GM19438 (cell line): ENCODE data around the gene SAMSN1.

Source experiments
- ATAC-seq: cut with Tn5 transposase; IDR thresholded peaks from one replicate; pipeline ENCODE4 v1.9.1; 2021; ENCODE audit warnings: low read depth; ENCODE audit not compliant: unreplicated experiment

SAMSN1 gene

GRCh38 chr21:14491269-14491681, 54.8 kb downstream of the SAMSN1 start:
- ATAC-seq, result no peak

- ATAC-seq, result no peak
Measured at GRCh38 chr21:14488672-14489204, 57.4 kb downstream of the SAMSN1 start.

- ATAC-seq, result no peak
Measured at GRCh38 chr21:14487490-14488432, 58.4 kb downstream of the SAMSN1 start.

DNA sequence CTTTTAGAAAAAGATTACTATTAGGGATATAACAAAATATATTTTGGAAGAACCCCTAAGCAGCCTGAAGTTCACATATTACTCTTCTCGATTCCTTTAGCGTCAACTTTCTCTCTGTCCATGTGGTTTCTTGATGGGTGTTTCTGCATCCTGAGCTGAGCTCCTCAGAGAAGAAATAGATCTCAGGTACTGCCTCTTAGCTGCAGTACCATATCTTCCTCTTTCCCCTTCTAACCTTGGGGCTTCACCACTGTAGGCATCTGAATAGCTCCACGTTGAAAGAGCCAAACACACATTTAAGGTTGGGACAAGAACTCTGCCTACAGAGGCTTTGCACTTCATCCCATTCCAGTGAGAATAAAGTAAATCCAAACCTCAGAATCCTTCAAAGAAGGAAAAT, 59.2 kb downstream of the SAMSN1 start:
- ATAC-seq, result no peak

DNA sequence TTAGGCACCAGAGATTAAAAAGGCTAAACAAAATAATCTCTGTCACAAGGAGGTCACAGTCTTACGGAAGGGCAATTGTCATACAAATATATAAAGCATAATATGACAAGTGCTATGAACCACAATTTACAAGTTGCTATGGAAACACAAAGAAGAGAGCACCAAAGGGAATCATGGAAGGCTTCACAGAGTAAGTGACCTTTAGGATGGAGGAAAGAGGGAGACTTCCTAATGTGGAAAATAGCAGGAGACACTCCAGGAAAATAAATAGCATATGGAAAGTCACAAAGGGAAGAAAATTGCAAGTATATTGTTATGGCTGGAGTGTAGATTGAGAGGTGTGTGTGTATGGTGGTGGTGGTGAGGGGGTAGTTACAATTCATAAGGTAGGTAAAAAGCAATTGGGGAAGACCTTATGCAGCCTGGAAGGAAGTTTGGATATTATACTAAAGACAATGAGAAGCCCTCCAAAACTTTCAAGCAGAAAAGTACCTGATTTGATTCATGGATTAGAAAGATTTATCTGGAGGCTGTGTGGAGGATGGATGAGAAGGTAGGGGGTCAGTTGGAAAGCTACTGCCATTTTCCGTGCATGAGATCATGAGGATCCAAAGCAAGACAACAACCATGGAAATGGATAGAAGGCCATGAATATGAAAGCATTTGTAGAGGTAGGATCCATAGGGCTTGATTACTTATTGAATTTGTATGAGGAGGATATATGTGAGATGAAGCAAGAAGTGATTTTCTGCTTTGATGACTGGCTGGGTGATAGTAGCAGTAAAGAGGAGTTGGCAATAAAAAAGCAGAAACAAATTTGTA, 61.7 kb downstream of the SAMSN1 start:
- ATAC-seq, result no peak

GRCh38 chr21:14483296-14483695, 62.8 kb downstream of the SAMSN1 start:
- ATAC-seq, result no peak

DNA sequence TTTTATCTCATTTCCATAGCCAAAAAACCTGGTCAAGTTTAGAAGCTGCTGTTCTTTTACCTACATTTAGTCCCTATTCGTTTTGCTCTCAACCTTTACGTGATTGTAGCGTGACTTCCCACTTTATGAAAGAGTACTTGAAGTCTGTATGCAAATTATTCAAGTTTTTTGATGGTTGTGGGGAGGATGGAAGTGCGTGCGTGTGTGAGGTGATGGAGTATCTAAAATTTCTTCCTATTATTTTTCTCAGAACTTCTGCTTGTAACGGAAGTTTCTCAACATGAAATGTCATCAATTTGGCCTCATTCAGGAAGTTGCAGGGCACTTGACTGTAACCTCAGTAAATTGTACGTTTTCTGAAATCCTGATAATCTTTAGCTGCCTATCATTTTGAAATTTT, 64.0 kb downstream of the SAMSN1 start:
- ATAC-seq, result no peak

- no peak for ATAC-seq
Measured at GRCh38 chr21:14480411-14481031, 65.6 kb downstream of the SAMSN1 start.

DNA sequence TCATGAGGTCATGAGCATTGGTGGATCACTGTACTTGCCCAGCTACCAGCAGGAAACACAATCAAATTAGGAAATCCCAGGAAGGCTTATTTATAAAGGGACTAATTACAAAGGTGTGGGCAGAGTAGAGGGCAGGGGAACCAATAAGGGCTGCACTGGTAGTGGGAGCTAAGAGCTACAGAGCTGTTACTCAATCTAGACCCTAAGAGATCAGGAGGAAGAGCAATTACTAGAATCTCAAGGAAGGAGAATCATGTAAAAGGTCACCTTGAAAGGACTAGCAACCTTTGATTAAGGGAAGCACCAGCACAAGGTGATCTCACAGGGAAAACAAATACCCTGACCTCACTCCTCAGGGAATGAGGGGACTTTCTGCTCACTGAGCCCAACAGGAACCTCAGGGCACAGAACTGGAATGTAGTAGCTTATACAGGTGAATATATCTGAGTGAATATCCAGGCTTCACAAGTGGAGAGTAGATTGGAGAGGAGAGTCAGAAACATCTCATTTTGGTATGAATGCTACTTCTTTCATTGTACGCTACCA, 66.8 kb downstream of the SAMSN1 start:
- ATAC-seq, result no peak

DNA sequence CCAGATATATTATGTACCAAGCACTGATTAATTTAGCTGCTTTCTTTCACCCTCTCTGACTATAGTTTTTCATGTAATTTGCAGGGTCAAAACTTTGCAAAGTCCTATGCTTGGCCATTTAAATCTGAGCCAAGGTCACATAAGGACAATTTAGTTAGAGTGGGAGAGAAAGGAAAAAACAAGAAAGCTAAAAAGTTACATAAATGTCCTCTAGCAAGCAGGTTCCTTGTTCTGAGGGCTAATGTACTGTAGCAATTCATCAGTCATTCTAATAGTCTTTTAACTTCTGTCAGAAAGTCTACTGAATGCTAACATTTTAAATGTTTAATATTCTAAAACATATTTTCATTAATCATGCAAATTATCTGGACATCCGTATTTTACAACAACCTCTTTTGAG, 68.3 kb downstream of the SAMSN1 start:
- no peak for ATAC-seq

- ATAC-seq, result no peak
Measured at GRCh38 chr21:14477133-14477532, 69.0 kb downstream of the SAMSN1 start.

DNA sequence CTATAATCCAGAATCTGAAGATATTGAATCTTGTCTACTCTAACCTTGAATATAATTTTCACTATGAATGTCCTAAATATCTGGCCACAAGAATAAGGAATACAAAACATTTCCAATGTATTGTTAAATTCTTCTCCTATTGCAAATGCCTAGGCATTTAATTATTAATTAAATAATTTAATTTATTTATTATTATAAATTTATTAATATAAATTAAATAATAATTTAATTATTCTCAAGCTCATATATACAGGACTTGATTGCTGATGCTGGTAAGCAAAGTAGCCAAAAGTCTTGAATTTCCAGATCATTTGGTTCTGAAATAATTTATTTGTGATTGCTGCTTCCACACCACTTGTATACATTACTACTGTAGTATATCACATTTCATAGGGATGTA, 71.1 kb downstream of the SAMSN1 start:
- no peak for ATAC-seq

- no peak for ATAC-seq
Measured at GRCh38 chr21:14469641-14470040, 76.5 kb downstream of the SAMSN1 start.

DNA sequence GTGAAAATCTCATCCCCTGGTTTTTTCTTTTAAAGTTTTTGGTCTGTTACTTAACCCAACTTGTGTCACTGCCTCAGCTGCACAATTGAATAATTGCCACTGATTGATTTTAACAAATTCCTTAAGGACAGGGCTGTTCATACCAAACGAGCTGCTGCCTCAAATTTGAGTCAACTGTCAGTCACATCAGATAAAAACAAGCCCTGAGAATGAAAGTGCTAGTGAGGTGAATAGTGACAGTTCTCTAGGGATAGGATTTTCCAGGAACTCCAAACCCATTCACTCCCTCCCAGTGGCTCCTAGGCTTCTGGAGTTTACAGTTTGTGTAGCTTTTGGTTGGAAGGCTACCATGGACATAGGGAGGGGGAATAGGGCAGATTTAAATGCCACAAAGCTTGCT, 79.4 kb downstream of the SAMSN1 start:
- ATAC-seq, result no peak

- no peak for ATAC-seq
Measured at GRCh38 chr21:14457762-14458161, 88.4 kb downstream of the SAMSN1 start.

GRCh38 chr21:14456911-14457310, 89.2 kb downstream of the SAMSN1 start:
- no peak for ATAC-seq

- ATAC-seq, result peak; percentile 74
Measured at GRCh38 chr21:14454016-14455009, 91.8 kb downstream of the SAMSN1 start.

DNA sequence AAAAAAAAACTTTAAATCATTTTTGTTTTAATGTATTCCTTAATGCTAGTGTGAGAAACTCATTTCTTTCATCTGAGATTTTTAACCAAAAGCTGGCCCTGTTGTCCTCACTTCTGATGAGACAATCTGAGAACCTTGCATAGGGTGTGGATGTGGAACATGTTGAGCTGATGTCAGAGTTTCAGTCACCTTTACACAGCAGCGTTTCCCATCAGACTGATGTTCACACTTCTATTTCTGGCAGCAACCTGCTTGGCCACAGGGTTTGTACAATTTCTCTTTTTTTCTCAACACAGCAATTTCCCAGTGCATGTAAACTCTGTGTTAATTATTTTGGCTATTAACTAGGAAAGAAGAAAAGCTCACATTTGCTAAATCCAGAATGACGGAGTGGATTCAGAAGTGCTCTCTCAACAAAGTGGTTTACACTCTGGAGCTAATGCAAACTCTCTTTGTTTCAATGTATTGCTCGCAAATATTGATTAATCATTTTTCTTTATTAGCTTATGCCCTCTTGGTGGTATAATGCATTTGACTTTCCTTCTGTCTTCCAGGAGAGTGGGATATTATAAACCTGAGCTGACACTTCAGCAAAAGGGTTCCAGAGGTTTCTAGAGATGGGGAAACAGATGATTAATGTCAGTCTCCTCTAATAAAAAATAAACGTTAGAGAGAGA, 92.6 kb downstream of the SAMSN1 start:
- ATAC-seq, result peak; percentile 75

GRCh38 chr21:14452727-14453241, 93.3 kb downstream of the SAMSN1 start:
- ATAC-seq, result no peak
